ENCODE results near the gene GPR141.

The GPR141 gene

GRCh38 chr7:37781156-37781555 is 97.6 kb downstream of the GPR141 start:
- no peak for DNase-seq (ENCODE audit: low read depth, low spot score)
- no CpG with 5 or more reads among the region's 2 CpGs for WGBS (ENCODE audit: insufficient coverage, insufficient read length)
- no peaks in the 10 kb centered on the region for H3K4me1 ChIP-seq (ENCODE audit: control insufficient read depth, insufficient read depth, low read length)
- H3K4me3 ChIP-seq (ENCODE audit: low read length) = no peak overlapping the region
- no peaks in the 10 kb centered on the region for H3K9me3 ChIP-seq (ENCODE audit: control insufficient read depth, insufficient read depth, low read length)
- no peaks in the 10 kb centered on the region for H3K27me3 ChIP-seq (ENCODE audit: control insufficient read depth, insufficient read depth, low read length)
- no peaks in the 10 kb centered on the region for H3K36me3 ChIP-seq (ENCODE audit: control insufficient read depth, insufficient read depth, low read length)
- H3K27ac ChIP-seq (ENCODE audit: low read length) = no peak overlapping the region

- no peak overlapping the region for H3K27ac ChIP-seq (ENCODE audit: low read length)
- H3K9me3 ChIP-seq (ENCODE audit: control insufficient read depth, insufficient read depth, low read length) = no peaks in the 10 kb centered on the region
- H3K4me1 ChIP-seq (ENCODE audit: control insufficient read depth, insufficient read depth, low read length) = no peaks in the 10 kb centered on the region
- H3K36me3 ChIP-seq (ENCODE audit: control insufficient read depth, insufficient read depth, low read length) = no peaks in the 10 kb centered on the region
- H3K4me3 ChIP-seq (ENCODE audit: low read length) = no peak overlapping the region
- no peaks in the 10 kb centered on the region for H3K27me3 ChIP-seq (ENCODE audit: control insufficient read depth, insufficient read depth, low read length)
- DNase-seq (ENCODE audit: low read depth, low spot score) = no peak
Measured at GRCh38 chr7:37782166-37782565, 98.6 kb downstream of the GPR141 start.

- H3K27ac ChIP-seq (ENCODE audit: low read length) = no peak overlapping the region
- DNase-seq (ENCODE audit: low read depth, low spot score) = no peak
- no peaks in the 10 kb centered on the region for H3K9me3 ChIP-seq (ENCODE audit: control insufficient read depth, insufficient read depth, low read length)
- H3K4me3 ChIP-seq (ENCODE audit: low read length) = no peak overlapping the region
- H3K4me1 ChIP-seq (ENCODE audit: control insufficient read depth, insufficient read depth, low read length) = no peaks in the 10 kb centered on the region
- no CpG with 5 or more reads among the region's 3 CpGs for WGBS (ENCODE audit: insufficient coverage, insufficient read length)
- H3K36me3 ChIP-seq (ENCODE audit: control insufficient read depth, insufficient read depth, low read length) = no peaks in the 10 kb centered on the region
- H3K27me3 ChIP-seq (ENCODE audit: control insufficient read depth, insufficient read depth, low read length) = no peaks in the 10 kb centered on the region
Measured at GRCh38 chr7:37784015-37784414, 100.4 kb downstream of the GPR141 start.

GRCh38 chr7:37786741-37787569 is 103.4 kb downstream of the GPR141 start:
- Histone ChIP-seq H3K9me3 (ENCODE audit: control insufficient read depth, insufficient read depth, low read length) (no peaks in the 10 kb centered on the region), H3K27ac (ENCODE audit: low read length) (no peak overlapping the region), H3K4me3 (ENCODE audit: low read length) (no peak overlapping the region), H3K36me3 (ENCODE audit: control insufficient read depth, insufficient read depth, low read length) (no peaks in the 10 kb centered on the region), H3K27me3 (ENCODE audit: control insufficient read depth, insufficient read depth, low read length) (no peaks in the 10 kb centered on the region), H3K4me1 (ENCODE audit: control insufficient read depth, insufficient read depth, low read length) (no peaks in the 10 kb centered on the region)
- no CpG with 5 or more reads among the region's 6 CpGs for WGBS (ENCODE audit: insufficient coverage, insufficient read length)
- DNase-seq (ENCODE audit: low read depth, low spot score) = no peak

All from iPS DF 6.9 (cell line).